DMS 273 (cell line): Measurements from ENCODE around the gene PAX6.

Source experiments
- DNase-seq: peaks from one replicate; lab custom pipeline; 2025; ENCODE audit not compliant: unreplicated experiment; lab: John Stamatoyannopoulos, UW

Gene PAX6

DNA sequence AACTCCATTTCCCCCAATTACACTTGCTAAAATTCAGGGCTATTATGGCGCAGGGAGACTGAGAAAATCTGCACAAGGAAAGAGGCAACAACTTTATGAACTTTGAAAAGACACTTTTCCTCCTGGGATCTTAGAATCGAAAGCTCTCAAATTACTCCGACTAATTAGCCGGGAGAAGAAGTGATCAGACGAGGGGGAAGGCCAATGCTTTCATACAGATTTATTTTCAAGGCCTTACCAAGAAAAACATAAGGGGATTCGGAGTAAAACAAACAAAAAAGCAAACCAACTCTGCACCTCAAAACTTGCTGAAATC is 1.6 kb downstream of the PAX6 start:
- DNase-seq: peak; percentile 33

GRCh38 chr11:31808721-31809540 is 2.2 kb downstream of the PAX6 start:
- DNase-seq: peak; percentile 32

DNA sequence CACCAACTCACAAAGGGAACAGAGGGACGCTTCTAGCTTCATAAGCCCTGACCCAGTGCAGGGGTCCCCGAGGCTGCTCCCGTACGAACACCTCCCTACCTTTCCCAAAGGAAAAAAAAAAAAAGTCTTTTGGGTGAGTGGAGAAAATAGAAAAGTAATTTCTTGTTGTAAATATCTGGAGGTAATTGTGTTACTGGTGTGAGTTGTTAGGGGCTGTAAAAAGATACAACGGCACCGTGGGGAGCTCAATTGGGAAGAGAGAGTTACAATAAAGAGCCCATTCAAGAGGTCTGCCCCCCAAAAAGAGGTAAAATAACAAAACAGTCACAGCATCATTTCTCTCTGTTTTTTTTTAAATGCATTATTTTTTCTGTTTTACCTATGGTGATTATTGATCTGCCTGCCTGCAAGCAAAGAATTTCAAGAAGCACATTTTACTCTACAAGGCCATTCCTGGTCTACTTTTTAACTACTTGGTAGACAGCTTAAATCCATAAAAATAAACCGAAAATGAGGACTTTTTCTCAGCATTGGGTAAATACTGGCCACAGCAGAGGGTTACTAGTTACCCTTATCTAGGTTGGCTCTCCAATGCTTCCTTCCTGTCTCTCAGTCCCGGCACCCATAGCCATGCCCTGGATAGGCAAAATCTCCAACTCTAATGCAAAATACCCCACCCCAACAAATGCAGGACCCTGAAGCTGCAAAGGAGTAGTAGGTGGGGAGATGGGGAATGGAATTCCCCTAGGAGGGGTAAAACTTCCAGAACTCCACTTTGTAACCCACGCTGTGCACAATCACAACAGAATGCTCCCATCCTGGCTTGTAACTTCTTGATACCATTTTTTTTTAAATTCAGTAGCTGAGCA is 3.1 kb downstream of the PAX6 start:
- no peak for DNase-seq

- no peak for DNase-seq
These were observed 4.0 kb downstream of the PAX6 start for GRCh38 chr11:31806928-31807798.

GRCh38 chr11:31806186-31806927 is 4.8 kb downstream of the PAX6 start:
- no peak for DNase-seq

DNA sequence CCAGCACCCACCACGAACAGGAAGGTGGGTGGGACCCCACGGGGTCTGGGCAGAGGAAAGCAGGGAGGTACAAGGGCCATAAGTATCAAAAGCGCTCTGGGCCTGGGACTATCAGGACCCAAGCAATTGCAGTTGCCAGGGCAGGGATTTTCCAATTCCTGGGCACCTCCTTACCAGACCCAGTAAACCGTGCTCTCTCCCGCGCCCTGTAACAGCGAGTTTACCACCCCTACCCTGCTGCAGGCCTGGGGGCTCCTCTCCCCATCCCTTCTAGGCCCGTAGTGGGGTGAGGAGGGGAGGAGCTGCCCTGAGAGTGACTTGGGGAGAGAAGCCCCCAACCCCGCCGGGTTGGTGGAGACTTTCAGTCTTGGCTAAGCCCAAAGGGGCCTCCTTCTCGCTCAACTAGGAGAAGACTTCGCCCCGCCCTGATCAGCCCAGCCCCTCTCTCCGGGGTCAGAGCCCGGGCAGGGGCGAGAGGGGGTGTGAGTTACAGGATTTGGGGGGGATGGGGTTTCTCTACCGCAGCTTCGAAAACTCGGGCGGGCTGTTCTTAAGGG is 5.4 kb downstream of the PAX6 start:
- no peak for DNase-seq

DNA sequence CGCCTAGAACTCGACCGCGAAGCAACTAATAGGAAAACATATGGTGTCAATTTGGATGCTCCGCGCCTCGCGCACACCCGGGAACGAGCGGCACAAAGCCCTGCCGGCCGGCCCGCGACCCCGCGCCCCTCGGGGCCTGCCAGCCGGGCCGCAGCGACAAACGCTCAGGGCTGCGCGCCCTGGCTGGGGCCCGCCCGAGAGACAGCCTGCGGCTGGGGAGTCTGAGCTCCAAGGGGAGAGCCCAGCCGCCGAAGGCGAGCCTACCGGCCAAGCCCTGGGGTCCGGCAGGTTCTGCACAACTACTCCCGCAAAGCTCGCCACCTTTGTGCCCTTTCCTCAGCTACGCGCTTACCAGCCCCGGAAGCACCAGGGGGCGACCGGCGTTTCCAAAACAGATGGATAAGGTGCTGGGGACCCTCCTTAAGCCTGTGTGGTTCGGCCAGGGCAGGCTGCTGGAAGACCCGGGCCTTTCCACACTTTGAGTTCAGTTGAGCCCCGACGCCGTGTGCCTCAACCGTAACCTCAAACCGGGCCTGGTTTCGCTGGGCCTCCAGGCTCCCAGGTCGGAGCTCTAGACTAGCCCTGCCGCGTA is 6.0 kb downstream of the PAX6 start:
- no peak for DNase-seq

GRCh38 chr11:31804312-31805036 is 6.6 kb downstream of the PAX6 start:
- DNase-seq: no peak

DNA sequence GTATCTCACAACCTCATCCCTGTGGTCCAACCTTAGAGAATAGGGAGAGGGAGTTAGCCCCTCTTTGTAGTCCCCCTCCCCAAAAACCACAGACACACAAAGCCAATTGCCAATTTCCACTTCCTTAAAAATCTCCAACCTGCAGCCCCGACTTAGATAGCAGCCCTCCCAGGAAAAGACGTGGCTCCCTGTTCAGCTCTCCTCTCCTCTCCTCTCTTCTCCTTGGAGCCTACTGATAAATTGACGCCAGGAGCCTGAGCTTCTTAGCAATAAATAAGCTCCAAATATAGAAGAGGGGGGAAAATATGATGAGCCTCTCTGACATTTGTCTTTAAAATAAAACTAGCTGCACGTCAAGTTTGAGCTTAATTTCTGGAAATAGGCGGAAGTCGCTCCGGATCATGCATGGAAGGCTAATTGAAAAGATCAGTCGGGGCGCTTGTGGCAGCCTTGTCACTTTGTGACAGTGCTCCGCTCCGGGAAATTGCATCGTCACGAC is 7.3 kb downstream of the PAX6 start:
- DNase-seq: no peak

DNA sequence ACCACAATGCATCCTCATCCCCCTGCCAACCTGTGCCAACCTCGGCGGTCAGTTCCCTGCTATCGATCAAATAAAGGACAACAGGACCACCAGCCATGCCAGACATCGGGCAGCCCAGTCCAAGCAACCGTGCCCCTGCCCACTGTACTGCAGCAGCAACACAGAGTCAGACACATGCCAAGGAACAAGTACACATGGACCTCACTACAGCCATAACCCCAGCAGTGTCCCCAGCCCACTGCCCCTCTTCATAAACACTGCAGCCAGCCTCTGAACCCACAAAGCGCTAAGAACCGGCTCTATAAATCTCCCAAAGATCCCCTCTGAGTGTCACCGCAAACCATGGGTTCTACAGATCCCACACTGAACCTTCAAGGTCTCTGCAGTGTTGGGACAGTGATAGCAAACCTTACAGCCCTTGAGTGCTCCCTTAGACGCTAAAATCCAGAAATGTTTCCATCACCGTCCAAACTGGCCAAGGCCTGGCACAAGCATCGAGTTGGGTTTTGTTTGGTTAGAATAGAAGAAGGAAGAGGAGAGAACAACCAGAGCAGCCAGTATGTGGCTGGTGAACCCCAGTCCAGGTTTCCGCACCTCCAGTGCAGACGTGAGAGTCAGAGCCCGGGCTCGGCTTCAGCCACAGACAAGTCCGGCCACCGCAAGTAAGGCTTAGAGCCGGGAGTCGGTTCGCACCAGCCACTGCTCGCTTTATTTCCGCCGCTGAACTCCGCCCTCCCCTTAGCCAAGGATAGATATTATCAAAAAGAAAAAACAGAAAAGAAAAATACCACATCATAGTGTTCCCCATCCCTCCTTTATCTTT is 7.9 kb downstream of the PAX6 start:
- no peak for DNase-seq

GRCh38 chr11:31802609-31802989 is 8.5 kb downstream of the PAX6 start:
- no peak for DNase-seq

DNA sequence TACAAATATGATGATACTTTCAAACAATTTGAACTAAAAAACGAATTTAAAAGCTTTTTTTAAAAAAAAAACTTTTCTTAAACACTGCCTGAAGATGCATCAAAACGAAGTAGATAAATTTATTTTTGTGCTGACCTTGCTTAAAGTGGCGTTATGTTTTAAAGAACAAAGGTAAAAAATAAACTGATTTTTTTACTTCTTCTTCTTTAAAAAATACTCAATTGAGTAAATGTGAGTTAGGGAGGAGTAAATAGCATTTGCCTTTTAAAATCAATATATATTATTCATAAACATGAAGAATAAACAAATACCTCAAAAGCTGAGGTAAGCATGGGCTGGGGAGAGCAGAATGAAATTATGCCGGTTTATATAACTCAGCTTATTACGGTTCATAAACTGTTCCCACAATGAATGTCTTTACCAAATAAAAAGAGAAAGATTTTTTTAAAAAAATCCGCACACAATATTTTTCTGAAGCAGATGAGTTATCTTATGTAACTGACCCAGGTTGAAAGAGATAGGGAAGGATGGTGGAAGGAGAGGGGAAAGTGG is 9.0 kb downstream of the PAX6 start:
- no peak for DNase-seq

- DNase-seq: no peak
These were observed 9.8 kb downstream of the PAX6 start for GRCh38 chr11:31801298-31801702.

DNA sequence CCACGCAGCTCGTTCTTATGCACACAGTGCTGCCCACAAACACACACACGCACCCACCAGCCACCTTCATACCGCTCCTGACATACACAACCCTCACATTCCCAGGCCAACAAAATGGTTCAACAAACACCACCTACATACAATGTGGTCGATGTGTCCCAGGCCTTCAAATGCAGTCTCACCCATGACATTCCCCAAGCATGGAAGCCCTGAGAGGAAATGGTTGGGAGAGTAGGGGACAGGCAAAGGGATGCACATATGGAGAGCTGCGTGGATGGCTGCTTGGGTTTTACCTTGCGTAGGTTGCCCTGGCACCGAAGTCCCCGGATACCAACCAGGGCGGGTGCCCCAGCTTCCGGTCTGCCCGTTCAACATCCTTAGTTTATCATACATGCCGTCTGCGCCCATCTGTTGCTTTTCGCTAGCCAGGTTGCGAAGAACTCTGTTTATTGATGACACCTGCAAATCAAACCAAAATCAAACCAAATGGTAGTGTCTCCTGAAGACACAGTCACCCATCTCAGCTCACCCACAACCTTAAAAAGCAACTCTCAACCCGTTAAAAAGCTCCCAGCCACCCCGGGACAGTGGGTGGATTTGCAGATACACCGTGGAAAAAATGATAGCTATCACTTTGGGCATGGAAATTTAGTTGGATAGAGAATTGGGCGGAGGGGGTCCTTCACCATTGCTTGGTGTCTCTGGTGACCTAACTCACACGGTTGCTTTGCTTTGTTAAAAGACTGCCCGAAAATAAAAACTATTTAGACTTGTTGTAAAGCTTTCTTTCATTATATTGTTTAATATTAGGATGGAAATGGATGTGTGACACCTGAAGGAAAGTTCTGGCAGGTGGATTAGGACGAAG is 10.5 kb downstream of the PAX6 start:
- no peak for DNase-seq

GRCh38 chr11:31799435-31800397 is 11.4 kb downstream of the PAX6 start:
- DNase-seq: no peak
